GM12878 (cell line): Measurements from ENCODE around the gene IL20RB.

ENCODE experiments used
- EGR1 ChIP-seq, 2 experiments: IDR thresholded peaks; 1 replicate in 1 of 2; 2 replicates in 1 of 2; pipeline ENCODE4 v1.6.1; 2011 to 2012; ENCODE audit warnings: low read depth in 2 of 2, low read length in 2 of 2, borderline replicate concordance in 1 of 2, mild to moderate bottlenecking in 1 of 2, moderate library complexity in 1 of 2
- FOXK2 ChIP-seq: fragments of 450-650 bp; IDR thresholded peaks from 2 replicates; pipeline ENCODE4 v1.6.1; 2017; ENCODE audit warnings: mild to moderate bottlenecking, moderate library complexity
- HCFC1 ChIP-seq: fragments of 150-350 bp; IDR thresholded peaks from 2 replicates; pipeline ENCODE4 v1.6.1; 2014; ENCODE audit warnings: low read length
- KDM1A ChIP-seq: fragments of 200-600 bp; sonication (generic); IDR thresholded peaks from 2 replicates; pipeline ENCODE4 v1.6.1; 2016; ENCODE audit warnings: borderline replicate concordance
- NR2C1 ChIP-seq: fragments of 450-650 bp; IDR thresholded peaks from 2 replicates; pipeline ENCODE4 v1.6.1; 2017; ENCODE audit warnings: antibody characterized with exemption, mild to moderate bottlenecking, moderate library complexity
- NR2F1 ChIP-seq: fragments of 450-650 bp; conservative IDR thresholded peaks from 2 replicates; pipeline ENCODE4 v1.6.1; 2017; ENCODE audit warnings: mild to moderate bottlenecking
- POLR2AphosphoS5 ChIP-seq: IDR thresholded peaks from 2 replicates; pipeline ENCODE4 v1.6.1; 2011; ENCODE audit warnings: mild to moderate bottlenecking, low read length, inconsistent platforms
- TF ChIP-seq, protein P1 (sequence below), 3 experiments: IDR thresholded peaks in 2 of 3; conservative IDR thresholded peaks in 1 of 3; 2 replicates each; pipeline ENCODE4 v1.5.1; 2011; ENCODE audit warnings: low read depth in 3 of 3, low read length in 3 of 3, mild to moderate bottlenecking in 3 of 3, control low read depth in 2 of 3, moderate library complexity in 2 of 3, inconsistent platforms in 1 of 3, mixed read lengths in 1 of 3; ENCODE audit not compliant: control insufficient read depth in 2 of 3, insufficient read depth in 1 of 3; ENCODE audit errors: extremely low read depth in 1 of 3

DNA sequence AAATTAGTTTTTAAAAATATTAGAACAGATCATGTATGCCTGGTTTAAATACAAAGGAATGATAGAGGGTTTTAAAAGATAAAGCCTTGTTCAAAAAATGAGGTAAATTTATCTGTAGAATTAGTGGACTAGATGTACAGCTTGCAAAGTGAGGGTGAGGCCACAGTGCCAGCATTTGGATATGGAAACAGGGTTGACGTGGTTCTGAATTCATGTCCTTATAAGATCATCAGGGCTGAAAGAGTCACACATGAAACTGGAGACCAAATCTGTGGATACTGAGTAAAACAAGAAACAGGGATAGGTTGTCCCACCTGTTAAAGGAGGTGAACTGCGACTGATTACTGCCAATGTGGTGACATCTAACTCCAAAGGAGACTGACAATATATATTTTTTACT is 49.5 kb upstream of the IL20RB start:
- no peak for TF ChIP-seq POLR2AphosphoS5
- TF ChIP-seq NR2C1 = no peak
- TF ChIP-seq, protein P1, sequence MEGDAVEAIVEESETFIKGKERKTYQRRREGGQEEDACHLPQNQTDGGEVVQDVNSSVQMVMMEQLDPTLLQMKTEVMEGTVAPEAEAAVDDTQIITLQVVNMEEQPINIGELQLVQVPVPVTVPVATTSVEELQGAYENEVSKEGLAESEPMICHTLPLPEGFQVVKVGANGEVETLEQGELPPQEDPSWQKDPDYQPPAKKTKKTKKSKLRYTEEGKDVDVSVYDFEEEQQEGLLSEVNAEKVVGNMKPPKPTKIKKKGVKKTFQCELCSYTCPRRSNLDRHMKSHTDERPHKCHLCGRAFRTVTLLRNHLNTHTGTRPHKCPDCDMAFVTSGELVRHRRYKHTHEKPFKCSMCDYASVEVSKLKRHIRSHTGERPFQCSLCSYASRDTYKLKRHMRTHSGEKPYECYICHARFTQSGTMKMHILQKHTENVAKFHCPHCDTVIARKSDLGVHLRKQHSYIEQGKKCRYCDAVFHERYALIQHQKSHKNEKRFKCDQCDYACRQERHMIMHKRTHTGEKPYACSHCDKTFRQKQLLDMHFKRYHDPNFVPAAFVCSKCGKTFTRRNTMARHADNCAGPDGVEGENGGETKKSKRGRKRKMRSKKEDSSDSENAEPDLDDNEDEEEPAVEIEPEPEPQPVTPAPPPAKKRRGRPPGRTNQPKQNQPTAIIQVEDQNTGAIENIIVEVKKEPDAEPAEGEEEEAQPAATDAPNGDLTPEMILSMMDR (IDR thresholded peaks at IDR 0.05 in 2 of 3, conservative IDR thresholded peaks at IDR 0.05 in 1 of 3; ENCODE audit: control insufficient read depth in 2 of 3, extremely low read depth in 1 of 3, insufficient read depth in 1 of 3, low read depth in 3 of 3, low read length in 3 of 3) = no peak
- no peak for TF ChIP-seq KDM1A
- TF ChIP-seq HCFC1 = no peak
- TF ChIP-seq NR2F1 = no peak
- no peak for TF ChIP-seq FOXK2
- TF ChIP-seq EGR1 (IDR thresholded peaks at IDR 0.05; ENCODE audit: borderline replicate concordance in 1 of 2, low read depth in 2 of 2, low read length in 2 of 2) = no peak
